ENCODE measurements around the gene GID4. TPM values are rescaled to one million over a fixed set of nuclear protein-coding genes. Genes with fewer than 3 reads are reported as not detected.

GID4 gene
- total and polyA plus RNA-seq, 4 donors: 1.7 to 4.9 (median 3.7) TPM

DNA sequence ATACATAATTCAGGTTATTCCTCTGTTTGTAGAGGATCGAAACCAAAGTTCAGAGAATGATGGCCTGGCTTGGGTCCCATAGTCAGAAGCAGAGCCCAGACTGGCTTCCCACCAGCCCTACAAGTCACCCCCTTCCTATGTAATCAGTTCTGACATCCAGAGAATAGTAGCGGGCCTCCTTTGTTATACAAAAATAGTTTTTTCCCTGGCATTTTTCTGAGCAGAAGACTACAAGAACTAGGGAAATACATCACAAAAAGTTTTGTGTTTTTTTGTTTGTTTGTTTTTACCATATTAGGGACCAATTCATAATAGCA lies 19.4 kb upstream of the GID4 start:
- Histone ChIP-seq H3K9ac (ENCODE audit: low read depth in 1 of 2, low read length in 2 of 2) (no peak overlapping the region), H3K27ac (ENCODE audit: low read depth in 1 of 2, low read length in 2 of 2) (no peak overlapping the region), H3K27me3 (ENCODE audit: control insufficient read depth in 4 of 4, insufficient read depth in 4 of 4, low read length in 3 of 4) (no peaks in the 10 kb centered on the region), H3K4me3 (ENCODE audit: low read depth in 1 of 3, low read length in 3 of 3) (no peak overlapping the region), H3K9me3 (ENCODE audit: control insufficient read depth in 4 of 4, low read length in 3 of 4) (no peaks in the 10 kb centered on the region), H3K36me3 (ENCODE audit: control insufficient read depth in 4 of 4, insufficient read depth in 3 of 4, low read depth in 1 of 4, low read length in 3 of 4) (peaks cover 0 to 18% (median 9%) of the 10 kb centered on the region in 4 donors), H3K4me1 (ENCODE audit: control insufficient read depth in 4 of 4, insufficient read depth in 4 of 4, low read length in 3 of 4) (peaks cover 13 to 21% (median 17%) of the 10 kb centered on the region in 4 donors)
- no peak for DNase-seq (ENCODE audit: low spot score)
- TF ChIP-seq, protein P1, sequence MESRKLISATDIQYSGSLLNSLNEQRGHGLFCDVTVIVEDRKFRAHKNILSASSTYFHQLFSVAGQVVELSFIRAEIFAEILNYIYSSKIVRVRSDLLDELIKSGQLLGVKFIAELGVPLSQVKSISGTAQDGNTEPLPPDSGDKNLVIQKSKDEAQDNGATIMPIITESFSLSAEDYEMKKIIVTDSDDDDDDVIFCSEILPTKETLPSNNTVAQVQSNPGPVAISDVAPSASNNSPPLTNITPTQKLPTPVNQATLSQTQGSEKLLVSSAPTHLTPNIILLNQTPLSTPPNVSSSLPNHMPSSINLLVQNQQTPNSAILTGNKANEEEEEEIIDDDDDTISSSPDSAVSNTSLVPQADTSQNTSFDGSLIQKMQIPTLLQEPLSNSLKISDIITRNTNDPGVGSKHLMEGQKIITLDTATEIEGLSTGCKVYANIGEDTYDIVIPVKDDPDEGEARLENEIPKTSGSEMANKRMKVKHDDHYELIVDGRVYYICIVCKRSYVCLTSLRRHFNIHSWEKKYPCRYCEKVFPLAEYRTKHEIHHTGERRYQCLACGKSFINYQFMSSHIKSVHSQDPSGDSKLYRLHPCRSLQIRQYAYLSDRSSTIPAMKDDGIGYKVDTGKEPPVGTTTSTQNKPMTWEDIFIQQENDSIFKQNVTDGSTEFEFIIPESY (IDR thresholded peaks at IDR 0.05): no peak
- TF ChIP-seq, protein P2, sequence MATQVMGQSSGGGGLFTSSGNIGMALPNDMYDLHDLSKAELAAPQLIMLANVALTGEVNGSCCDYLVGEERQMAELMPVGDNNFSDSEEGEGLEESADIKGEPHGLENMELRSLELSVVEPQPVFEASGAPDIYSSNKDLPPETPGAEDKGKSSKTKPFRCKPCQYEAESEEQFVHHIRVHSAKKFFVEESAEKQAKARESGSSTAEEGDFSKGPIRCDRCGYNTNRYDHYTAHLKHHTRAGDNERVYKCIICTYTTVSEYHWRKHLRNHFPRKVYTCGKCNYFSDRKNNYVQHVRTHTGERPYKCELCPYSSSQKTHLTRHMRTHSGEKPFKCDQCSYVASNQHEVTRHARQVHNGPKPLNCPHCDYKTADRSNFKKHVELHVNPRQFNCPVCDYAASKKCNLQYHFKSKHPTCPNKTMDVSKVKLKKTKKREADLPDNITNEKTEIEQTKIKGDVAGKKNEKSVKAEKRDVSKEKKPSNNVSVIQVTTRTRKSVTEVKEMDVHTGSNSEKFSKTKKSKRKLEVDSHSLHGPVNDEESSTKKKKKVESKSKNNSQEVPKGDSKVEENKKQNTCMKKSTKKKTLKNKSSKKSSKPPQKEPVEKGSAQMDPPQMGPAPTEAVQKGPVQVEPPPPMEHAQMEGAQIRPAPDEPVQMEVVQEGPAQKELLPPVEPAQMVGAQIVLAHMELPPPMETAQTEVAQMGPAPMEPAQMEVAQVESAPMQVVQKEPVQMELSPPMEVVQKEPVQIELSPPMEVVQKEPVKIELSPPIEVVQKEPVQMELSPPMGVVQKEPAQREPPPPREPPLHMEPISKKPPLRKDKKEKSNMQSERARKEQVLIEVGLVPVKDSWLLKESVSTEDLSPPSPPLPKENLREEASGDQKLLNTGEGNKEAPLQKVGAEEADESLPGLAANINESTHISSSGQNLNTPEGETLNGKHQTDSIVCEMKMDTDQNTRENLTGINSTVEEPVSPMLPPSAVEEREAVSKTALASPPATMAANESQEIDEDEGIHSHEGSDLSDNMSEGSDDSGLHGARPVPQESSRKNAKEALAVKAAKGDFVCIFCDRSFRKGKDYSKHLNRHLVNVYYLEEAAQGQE (IDR thresholded peaks at IDR 0.05): no peak
- TF ChIP-seq JUND (IDR thresholded peaks at IDR 0.05) (no peak), GABPA (IDR thresholded peaks at IDR 0.05 in 1 of 2, conservative IDR thresholded peaks at IDR 0.05 in 1 of 2) (no peak), NR2F2 (IDR thresholded peaks at IDR 0.05) (no peak), TAF1 (conservative IDR thresholded peaks at IDR 0.05) (no peak), RAD21 (IDR thresholded peaks at IDR 0.05) (no peak), RXRA (IDR thresholded peaks at IDR 0.05) (no peak), FOXA1 (IDR thresholded peaks at IDR 0.05) (no peak), HNF4G (IDR thresholded peaks at IDR 0.05) (no peak), YY1 (IDR thresholded peaks at IDR 0.05) (no peak), EGR1 (IDR thresholded peaks at IDR 0.05; ENCODE audit: low read depth in 2 of 2) (no peak), HNF4A (conservative IDR thresholded peaks at IDR 0.05) (no peak), FOXA2 (IDR thresholded peaks at IDR 0.05) (no peak), SP1 (IDR thresholded peaks at IDR 0.05) (no peak)
- TF ChIP-seq, protein P3, sequence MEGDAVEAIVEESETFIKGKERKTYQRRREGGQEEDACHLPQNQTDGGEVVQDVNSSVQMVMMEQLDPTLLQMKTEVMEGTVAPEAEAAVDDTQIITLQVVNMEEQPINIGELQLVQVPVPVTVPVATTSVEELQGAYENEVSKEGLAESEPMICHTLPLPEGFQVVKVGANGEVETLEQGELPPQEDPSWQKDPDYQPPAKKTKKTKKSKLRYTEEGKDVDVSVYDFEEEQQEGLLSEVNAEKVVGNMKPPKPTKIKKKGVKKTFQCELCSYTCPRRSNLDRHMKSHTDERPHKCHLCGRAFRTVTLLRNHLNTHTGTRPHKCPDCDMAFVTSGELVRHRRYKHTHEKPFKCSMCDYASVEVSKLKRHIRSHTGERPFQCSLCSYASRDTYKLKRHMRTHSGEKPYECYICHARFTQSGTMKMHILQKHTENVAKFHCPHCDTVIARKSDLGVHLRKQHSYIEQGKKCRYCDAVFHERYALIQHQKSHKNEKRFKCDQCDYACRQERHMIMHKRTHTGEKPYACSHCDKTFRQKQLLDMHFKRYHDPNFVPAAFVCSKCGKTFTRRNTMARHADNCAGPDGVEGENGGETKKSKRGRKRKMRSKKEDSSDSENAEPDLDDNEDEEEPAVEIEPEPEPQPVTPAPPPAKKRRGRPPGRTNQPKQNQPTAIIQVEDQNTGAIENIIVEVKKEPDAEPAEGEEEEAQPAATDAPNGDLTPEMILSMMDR (IDR thresholded peaks at IDR 0.05; ENCODE audit: low read depth, low read length, missing input control): no peak
- TF ChIP-seq, protein P4, sequence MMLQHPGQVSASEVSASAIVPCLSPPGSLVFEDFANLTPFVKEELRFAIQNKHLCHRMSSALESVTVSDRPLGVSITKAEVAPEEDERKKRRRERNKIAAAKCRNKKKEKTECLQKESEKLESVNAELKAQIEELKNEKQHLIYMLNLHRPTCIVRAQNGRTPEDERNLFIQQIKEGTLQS (IDR thresholded peaks at IDR 0.05): no peak
- TF ChIP-seq, protein P5, sequence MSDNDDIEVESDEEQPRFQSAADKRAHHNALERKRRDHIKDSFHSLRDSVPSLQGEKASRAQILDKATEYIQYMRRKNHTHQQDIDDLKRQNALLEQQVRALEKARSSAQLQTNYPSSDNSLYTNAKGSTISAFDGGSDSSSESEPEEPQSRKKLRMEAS (IDR thresholded peaks at IDR 0.05): no peak
- 80% methylated on average over 2 of the region's 2 CpGs for WGBS
